OCI-LY3 (cell line): ENCODE data around the gene CTDSPL2.

ENCODE experiments used
- CTCF ChIP-seq: fragments of 200-600, 300-600 bp; sonication (generic); IDR thresholded peaks from 2 replicates; pipeline ENCODE4 v1.5.1; 2014; ENCODE audit warnings: antibody characterized with exemption, low read length, low read depth
- EZH2phosphoT487 ChIP-seq: fragments of 200-600 bp; shearing (Covaris generic); IDR thresholded peaks from 2 replicates; pipeline ENCODE4 v1.6.1; 2018; ENCODE audit warnings: antibody characterized with exemption, mixed run types, low read depth

DNA sequence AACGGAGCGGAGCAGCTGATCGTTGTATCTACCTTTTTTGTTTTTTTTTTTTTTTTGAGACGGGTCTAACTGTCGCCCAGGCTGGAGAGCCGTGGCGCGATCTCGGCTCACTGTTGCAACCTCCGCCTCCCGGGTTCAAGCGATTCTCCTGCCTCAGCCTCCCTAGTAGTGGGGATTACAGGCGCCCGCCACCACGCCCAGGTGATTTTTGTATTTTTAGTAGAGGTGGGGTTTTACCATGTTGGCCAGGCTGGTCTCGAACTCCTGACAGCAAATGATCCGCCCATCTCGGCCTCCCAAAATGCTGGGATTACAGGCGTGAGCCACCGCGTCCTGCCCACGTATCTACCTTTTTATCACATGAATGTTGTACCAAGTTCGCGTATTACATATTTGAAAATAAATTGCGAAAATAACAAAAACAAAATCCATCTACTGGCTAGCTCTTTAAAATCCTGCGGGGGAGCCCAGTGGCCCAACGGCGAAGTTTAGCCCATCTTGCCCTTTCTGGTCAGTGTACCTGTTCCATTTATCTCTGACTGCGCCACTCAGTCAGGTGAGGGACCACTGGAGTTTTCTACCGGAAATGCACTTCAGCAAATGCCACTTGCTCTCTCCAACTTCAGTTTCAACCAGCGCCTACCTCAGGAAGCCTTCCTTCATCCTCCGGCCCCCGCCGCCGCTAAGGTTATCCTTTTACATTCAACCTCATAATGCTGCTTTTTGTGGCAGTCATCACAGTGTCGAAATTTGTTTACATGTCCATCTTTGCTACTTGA, 108.3 kb downstream of the CTDSPL2 start:
- no peak for TF ChIP-seq CTCF
- TF ChIP-seq EZH2phosphoT487, result no peak
